GM13976 (cell line): ENCODE data around the gene JAKMIP1.

Source experiments
- DNase-seq: peaks from one replicate; pipeline ENCODE4 v3.0.0; 2012; ENCODE audit warnings: low spot score
- CTCF ChIP-seq: IDR thresholded peaks from 2 replicates; pipeline ENCODE4 v1.5.1; 2012; ENCODE audit warnings: borderline replicate concordance, mild to moderate bottlenecking; ENCODE audit not compliant: insufficient read depth; ENCODE audit errors: extremely low read depth, missing control alignments, control extremely low read depth
- in situ Hi-C: fragments of 300-500 bp; cut with MboI; formaldehyde crosslinking; loops from one replicate; pipeline ENCODE4 v1.12.0; 2022; ENCODE audit warnings: low sequenced_read_pairs, mixed read lengths, inconsistent platforms; ENCODE audit not compliant: unreplicated experiment

JAKMIP1 gene

GRCh38 chr4:6233929-6234328 is 33.6 kb upstream of the JAKMIP1 start:
- no peak for TF ChIP-seq CTCF
- in situ Hi-C loops: no loop called here
- DNase-seq: no peak

DNA sequence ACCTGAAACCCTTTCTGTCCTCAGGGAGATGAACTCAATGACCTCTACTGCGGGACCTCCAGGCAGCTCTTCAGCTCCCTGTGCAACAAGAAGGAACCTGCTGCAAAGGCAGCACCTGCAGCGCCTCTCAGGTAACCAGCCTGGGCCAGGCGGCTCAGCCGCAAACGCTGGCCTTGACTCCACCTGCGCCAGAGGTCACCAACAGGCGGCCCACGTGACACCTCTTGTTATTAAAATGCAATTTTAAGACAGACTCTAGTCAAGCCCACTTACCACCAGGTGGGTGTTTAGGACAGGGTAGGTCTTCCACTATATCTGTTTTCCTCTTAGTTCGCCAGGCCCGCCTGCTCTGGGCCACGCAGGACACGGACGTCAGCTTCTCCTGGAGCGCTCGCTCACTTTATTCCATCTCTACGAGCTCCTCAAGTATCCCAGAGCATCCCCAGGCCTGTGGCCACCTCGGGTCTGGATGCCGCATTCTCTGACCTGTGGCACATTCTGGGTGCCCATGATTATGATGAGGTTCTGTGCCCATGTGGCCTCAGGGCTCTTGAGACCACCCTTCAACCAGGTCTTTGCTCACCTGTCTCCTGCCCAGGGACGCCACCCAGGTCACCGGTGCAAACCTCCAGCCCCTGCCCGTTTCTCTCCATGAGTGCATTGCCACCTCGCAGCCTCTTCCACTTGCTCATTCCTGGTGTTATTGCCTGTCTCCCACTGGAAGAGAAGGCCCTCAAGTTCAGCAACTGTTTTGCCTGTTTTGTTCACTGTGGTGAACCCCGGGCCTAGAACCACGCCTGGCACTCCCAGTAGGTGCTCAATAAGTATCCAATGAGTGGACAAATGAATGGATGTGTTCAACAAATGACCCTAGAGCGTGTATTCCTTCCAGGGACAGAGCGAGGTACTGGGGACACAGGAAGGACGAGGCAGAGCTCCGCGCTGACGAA is 32.8 kb upstream of the JAKMIP1 start:
- in situ Hi-C loops: no loop called here

DNA sequence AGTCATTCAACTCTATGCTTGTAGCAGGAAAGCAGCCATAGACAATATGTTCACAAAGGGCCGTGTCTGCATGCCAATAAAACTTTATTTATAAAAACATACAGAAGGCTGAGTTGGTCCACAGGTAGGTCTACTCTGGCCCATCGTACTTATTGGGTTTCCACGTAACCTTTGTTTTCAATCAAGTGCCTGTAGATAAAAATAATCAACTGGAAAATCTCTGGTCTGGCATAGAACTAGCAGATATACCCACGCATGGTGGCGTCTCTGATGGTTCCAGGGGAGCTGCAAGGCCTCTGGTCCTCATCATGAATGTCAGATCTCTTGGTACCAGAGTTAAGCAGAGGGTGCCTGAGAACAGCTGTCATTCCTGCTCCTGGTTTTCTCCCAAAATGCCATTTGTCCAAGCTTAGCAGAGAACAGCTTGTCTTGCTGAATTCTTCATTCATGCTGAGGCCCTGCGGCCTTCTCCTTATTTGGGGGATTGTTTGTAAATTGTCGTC is 31.4 kb upstream of the JAKMIP1 start:
- TF ChIP-seq CTCF: no peak
- DNase-seq: no peak
- in situ Hi-C loops: no loop called here

More for the DNA sequence above, 32.8 kb upstream of the JAKMIP1 start:
- no peak for TF ChIP-seq CTCF
- no peak for DNase-seq

DNA sequence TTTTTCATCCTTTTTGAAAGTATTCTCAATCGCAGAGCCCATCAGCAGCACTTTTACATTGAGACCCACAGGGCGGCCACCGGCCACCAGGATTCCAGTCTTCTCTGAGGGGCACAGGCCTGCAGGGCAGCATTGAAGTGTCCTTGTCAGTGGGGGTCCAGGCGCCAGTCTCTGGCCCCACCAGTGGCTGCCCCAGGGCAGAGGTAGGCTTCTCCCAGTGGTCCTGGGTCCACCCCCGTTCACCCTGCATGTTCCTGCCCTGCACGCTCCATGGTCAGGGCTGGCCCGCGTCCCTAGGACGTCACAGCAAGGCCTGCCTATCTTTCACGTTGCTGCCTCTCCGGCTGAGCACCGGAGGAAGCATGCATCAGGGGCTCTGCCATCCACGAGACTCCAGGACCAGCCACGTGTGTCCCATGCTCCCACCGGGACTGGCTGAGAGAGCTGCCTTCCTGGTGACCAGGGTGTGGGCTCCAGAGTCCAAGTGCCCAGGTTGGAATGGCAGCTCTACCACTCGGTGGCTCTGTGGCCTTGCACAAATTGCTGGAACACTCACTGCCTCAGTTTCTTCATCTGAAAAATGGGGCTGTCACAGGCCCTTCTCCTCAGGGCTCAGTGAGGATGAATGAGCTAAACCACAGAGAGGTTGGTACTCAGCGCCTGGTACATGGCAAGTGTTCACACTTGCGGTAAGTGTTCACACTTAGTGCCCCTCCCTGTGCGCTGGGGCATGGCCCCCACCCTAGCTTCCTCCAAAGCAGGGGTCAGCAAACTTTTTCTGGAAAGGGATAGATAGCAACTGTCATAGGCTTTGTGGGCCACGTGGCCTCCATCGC is 30.7 kb upstream of the JAKMIP1 start:
- in situ Hi-C loops: no loop called here
- TF ChIP-seq CTCF: no peak

GRCh38 chr4:6230502-6230785 is 30.1 kb upstream of the JAKMIP1 start:
- no peak for DNase-seq
- in situ Hi-C loops: no loop called here
- no peak for TF ChIP-seq CTCF

More for the DNA sequence above, 30.7 kb upstream of the JAKMIP1 start:
- no peak for DNase-seq

GRCh38 chr4:6229671-6230501 is 29.5 kb upstream of the JAKMIP1 start:
- in situ Hi-C loops: no loop called here
- DNase-seq: no peak
- no peak for TF ChIP-seq CTCF
